ENCODE results near the gene ITPKA. TPM values are rescaled to one million over a fixed set of nuclear protein-coding genes. Genes with fewer than 3 reads are reported as not detected.

The ITPKA gene
- total RNA-seq, 1 donor from 2014 or later = 1.0 TPM

DNA sequence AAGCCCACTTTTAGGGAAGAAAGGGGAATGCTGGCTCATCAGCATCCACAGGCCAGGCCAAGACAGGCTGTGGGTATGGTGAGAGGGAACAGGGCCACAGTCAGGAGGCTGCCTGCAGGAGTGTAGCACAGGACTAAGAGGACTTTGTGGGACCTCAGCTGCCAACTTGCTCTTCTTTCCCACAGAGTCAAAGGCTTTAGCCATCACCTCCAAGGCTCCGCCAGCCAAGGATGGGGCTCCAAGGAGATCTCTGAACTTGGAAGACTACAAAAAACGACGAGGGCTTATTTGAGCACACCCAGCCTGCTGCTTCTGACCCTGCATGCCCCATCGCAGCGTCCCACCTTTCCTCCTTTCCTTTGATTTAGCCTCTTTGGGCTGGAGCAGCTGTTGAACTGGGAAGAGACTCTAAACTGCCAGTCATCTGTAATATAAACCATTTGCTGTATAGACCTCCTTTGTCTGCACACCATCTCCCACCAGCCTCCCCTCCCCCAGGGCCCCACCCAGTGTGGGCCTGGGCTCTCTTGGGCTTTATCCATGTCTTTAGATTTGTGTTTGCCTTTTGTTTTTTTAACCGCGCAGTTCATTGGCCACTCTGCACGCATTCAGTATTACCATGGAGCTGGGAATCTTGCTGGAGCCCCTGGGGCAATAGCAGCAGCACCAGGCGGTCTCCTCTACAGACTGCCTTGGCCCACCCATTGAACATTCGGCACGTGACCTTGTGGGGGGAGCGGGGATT, 13.1 kb upstream of the ITPKA start:
- H3K27ac Mint-ChIP-seq = no peak overlapping the region
- DNase-seq (ENCODE audit: low spot score, unreplicated experiment) = no peak
- peaks cover 38% of the 10 kb centered on the region for H3K36me3 Mint-ChIP-seq (ENCODE audit: insufficient read depth)

DNA sequence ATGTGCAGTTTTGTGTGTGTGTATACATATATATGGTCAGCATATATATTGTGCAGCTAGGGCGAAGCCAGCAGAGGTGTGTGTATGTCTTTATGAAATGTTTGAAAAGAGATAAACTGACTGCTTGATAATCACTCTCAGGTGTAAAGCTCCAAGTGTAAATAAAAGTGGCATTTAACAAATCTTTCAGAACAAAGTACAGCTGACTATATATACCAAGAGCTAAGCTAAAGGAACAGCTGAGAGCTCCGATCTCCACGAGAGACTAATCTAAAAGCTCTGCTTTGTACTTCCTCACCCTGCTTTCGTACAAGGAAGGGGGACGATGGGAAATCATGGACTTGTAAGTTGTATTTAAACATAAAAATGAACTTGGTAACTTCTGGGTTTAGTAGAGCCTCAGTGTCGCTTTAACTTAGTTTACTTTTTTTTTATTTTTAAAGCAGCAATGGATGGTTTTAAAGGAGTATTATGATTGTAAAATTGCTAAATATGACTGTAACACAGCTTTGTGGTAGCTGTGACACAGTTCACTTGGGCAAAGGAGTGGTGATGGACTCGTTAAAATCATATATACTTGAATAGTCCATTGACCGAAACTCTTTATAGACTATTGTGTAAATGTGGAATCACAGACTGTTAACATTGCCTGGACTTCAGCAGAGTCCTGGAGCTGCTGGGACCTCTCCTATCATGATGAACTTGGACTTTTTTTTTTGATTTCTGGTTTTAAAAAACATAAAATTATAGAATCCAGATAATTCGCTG, 11.4 kb upstream of the ITPKA start:
- DNase-seq (ENCODE audit: low spot score, unreplicated experiment) = no peak
- Mint-ChIP-seq H3K4me3 (ENCODE audit: low read depth) (no peak overlapping the region), H3K36me3 (ENCODE audit: insufficient read depth) (peaks cover 33% of the 10 kb centered on the region), H3K4me1 (ENCODE audit: low read depth) (no peaks in the 10 kb centered on the region), H3K9me3 (ENCODE audit: low read depth) (no peaks in the 10 kb centered on the region), H3K27me3 (no peaks in the 10 kb centered on the region), H3K27ac (no peak overlapping the region)
- TF ChIP-seq, protein P1, sequence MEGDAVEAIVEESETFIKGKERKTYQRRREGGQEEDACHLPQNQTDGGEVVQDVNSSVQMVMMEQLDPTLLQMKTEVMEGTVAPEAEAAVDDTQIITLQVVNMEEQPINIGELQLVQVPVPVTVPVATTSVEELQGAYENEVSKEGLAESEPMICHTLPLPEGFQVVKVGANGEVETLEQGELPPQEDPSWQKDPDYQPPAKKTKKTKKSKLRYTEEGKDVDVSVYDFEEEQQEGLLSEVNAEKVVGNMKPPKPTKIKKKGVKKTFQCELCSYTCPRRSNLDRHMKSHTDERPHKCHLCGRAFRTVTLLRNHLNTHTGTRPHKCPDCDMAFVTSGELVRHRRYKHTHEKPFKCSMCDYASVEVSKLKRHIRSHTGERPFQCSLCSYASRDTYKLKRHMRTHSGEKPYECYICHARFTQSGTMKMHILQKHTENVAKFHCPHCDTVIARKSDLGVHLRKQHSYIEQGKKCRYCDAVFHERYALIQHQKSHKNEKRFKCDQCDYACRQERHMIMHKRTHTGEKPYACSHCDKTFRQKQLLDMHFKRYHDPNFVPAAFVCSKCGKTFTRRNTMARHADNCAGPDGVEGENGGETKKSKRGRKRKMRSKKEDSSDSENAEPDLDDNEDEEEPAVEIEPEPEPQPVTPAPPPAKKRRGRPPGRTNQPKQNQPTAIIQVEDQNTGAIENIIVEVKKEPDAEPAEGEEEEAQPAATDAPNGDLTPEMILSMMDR (IDR thresholded peaks at IDR 0.05; ENCODE audit: unreplicated experiment) = no peak

More for the DNA sequence above, 13.1 kb upstream of the ITPKA start:
- Mint-ChIP-seq H3K4me1 (ENCODE audit: low read depth) (no peaks in the 10 kb centered on the region), H3K27me3 (no peaks in the 10 kb centered on the region), H3K9me3 (ENCODE audit: low read depth) (no peaks in the 10 kb centered on the region), H3K4me3 (ENCODE audit: low read depth) (no peak overlapping the region)
- TF ChIP-seq, protein P1 (IDR thresholded peaks at IDR 0.05; ENCODE audit: unreplicated experiment) = no peak

DNA sequence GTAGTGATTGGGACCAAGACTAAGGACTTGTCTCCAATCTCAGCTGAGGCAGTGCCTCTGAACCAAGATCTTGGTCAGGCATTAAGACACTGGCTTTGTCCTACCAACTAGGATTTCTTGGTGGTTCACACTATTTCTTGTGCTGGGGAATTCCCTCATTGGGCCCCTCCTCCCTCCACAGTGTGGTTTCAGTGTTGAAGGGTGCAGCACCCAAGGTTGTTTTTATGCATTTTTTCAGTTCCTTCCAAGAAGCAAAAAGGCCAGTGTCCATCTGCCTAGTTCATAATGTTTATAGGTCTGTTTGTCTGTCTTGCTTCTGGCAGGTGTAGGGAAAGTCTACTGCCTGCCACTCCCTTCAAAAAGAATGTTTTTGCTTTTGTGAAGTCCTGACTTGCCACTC, 10.6 kb upstream of the ITPKA start:
- Mint-ChIP-seq H3K4me1 (ENCODE audit: low read depth) (no peaks in the 10 kb centered on the region), H3K4me3 (ENCODE audit: low read depth) (no peak overlapping the region), H3K27me3 (no peaks in the 10 kb centered on the region), H3K9me3 (ENCODE audit: low read depth) (no peaks in the 10 kb centered on the region), H3K27ac (no peak overlapping the region), H3K36me3 (ENCODE audit: insufficient read depth) (peaks cover 32% of the 10 kb centered on the region)
- TF ChIP-seq, protein P1 (IDR thresholded peaks at IDR 0.05; ENCODE audit: unreplicated experiment) = no peak
- DNase-seq (ENCODE audit: low spot score, unreplicated experiment) = no peak

DNA sequence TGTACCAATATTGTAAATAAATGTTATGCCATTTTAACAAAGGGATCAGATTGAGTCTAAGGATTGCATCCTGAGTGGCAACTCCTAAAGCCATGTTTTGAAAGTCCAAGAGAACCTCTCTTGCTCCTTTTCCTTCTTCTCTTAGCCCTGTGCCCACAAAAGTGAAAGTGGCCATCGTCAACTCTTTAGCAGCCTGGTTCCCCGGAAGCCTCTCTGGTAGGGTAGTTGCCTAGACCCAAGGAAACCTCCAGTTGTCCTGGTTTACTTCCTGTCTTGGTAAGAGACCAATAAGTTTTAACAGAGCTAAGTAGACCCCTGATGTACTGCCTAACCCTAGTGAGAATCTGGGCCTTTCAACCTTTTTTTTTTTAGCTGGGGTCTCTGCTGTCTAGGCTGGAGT, 10.2 kb upstream of the ITPKA start:
- no peaks in the 10 kb centered on the region for H3K27me3 Mint-ChIP-seq

More for the DNA sequence above, 10.2 kb upstream of the ITPKA start:
- H3K36me3 Mint-ChIP-seq (ENCODE audit: insufficient read depth) = peaks cover 31% of the 10 kb centered on the region
- no peaks in the 10 kb centered on the region for H3K4me1 Mint-ChIP-seq (ENCODE audit: low read depth)
- no peaks in the 10 kb centered on the region for H3K9me3 Mint-ChIP-seq (ENCODE audit: low read depth)
- H3K27ac Mint-ChIP-seq = no peak overlapping the region
- TF ChIP-seq, protein P1 (IDR thresholded peaks at IDR 0.05; ENCODE audit: unreplicated experiment) = no peak
- no peak for DNase-seq (ENCODE audit: low spot score, unreplicated experiment)
- H3K4me3 Mint-ChIP-seq (ENCODE audit: low read depth) = no peak overlapping the region

All from progenitor cell of endocrine pancreas (in vitro differentiated cells).